Stimulated activated CD8-positive, alpha-beta memory T cell treated with anti-CD3 and anti-CD28 coated beads, Interleukin-7, amount 100 ng/mL, for 24 hours (primary cell): ENCODE results near the gene AVPR2.

Experiments used
- DNase-seq: peaks from one replicate; pipeline ENCODE4 v3.0.0-alpha.2; 2020; ENCODE audit warnings: low read depth

AVPR2 gene

DNA sequence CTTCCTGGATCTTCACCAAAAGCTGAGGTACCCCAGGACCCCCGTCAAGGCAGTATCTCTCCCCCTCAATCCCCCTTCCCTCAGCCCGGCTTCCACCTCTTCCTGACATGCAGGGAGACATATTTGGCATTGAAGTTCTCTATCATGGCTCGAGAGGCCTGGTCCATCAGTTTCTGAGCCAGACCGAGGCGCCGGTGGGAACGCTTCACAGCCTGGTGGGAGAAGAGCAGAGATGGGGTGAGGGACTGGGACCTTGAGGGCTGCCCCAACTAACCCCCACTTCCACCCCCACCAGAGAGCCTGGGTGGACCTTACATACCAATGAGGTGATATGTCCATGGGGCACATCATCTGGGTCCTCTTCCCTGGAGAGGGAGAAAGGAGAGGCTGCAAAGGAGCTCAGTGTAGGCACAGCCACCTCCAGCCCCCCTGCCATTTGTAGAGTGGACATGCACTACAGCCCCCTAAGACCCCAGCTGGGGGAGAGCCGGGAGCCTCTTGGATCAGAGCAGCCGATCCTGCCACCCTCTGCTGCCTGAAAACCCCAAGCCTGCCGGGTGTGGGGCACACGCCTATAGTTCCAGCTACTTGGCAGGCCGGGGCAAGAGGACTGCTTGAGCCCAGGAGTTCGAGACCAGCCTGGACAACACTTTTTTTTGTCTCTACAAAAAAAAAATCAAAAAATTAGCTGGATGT lies 27.9 kb downstream of the AVPR2 start:
- no peak for DNase-seq

- DNase-seq = no peak
These were observed 29.3 kb downstream of the AVPR2 start for GRCh38 chrX:153933748-153934147.

DNA sequence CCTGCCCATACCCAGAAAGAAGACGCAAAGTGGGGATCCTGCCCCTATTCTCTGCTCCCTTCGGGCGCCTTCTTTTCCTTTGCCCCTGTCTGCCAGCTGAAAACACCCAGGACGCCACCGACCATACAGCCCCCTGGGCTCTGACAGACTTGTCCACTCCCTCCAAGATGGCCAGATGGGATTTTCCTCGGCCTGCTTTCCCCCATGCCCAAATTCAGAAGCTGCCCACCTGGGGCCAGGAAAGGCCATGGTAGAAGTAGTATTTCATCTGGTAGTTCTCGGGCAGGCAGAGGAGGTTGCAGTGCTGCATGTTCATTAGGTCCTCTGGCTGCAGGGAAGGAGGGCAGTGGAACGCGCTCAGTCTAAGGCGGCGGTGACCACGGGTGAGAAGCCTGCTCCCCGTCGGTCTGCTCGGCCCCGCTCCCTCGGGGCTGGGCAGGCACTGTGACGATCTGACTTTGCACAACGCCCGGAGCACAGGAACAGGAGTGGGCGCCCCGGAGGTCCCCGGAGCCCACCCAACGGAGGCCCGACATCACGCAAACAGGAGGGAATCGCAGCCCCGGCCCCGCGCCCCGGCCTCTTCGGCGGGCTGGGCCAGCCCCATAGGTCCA lies 29.8 kb downstream of the AVPR2 start:
- no peak for DNase-seq

- DNase-seq = no peak
These were observed 30.4 kb downstream of the AVPR2 start, which contains the start of gene NAA10 for GRCh38 chrX:153934762-153935325. Gene NAA10, minus strand, starts transcription at chrX:153935037. Its CDS starts 133 bp downstream, at chrX:153934904.

- no peak for DNase-seq
These were observed 30.9 kb downstream of the AVPR2 start for GRCh38 chrX:153935326-153935851.

GRCh38 chrX:153937056-153937455 lies 32.6 kb downstream of the AVPR2 start:
- DNase-seq = no peak

DNA sequence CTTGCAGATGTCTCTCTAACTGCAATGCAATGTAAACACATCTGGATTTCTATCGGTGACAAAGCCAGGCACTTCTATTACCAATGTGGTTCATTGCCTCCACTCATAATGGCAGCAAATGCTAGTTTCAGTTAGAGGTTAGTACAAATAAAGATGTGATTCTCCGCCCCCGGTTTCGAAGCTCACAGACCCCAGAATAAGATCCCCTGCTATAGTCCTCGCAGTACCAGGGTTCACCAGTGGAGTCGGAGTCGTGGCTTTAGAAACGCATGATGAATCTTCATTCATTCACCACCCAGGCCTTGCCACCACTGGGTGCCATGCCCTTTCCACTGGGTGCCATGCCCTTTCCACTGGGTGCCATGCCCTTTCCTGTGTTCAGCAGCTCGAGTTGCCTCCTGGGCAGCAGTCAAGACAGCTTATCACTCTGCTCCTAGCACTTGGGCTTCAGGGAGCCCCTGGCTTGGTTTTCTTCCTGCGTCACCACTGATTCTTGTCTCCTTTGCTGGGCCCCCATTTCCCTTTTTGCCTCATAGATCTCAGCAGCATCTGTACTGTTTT lies 33.8 kb downstream of the AVPR2 start:
- no peak for DNase-seq

DNA sequence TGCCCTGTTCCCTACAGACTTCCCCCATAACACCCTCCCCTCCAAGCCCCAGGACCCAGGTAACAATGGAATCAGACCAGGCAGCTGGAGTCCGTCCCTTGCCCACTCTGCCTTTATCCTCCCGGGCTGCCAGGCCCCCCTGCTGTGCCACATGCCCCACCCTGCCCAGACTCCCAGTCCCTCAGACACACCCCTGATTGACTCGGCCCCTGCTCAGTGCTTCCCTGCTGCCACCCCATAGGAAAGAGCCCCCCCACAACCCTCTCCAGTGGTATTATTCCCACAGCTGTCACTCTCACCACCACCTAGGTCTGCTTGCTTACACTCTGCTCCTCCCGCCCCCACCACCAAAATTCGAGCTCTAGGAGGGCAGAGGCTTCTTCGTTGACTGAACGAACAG lies 35.1 kb downstream of the AVPR2 start:
- no peak for DNase-seq

- DNase-seq = no peak
These were observed 37.1 kb downstream of the AVPR2 start for GRCh38 chrX:153941336-153942252.

DNA sequence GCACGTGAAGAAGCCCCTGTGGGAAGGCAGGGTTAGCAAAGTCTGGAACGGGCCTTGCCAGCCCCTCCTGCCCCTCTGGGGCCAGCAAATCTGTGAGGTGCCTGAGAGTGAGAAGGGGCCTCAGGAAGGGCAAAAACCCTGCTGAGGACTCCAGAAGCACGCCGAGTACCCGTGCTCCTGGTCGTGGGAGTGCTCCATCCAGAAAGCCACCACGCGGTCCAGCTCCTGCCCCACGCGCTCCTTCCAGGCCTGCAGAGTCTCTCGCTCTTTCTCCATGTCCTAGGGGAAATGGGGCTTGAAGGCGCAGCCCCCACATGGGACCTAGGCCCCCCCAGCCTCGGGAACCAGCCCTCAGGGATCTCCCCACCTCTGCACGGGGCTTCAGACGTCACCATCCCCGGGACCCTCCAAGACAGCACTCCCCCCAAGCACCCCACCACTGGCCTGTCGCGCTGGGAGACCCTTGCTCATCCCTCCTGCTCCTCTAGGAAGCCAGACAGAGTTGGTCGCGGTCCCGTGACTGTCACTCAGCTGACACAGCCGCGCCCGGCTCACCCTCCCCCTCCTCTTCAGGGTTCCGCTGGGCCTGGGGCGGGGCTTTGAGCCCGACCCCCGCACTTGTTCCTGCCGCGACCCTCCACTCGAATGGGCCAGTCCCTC lies 39.8 kb downstream of the AVPR2 start, which contains the start of gene RENBP:
Gene RENBP, minus strand, starts transcription at position 504 of the 660 bp plus-strand sequence. Its CDS starts 33 bp downstream, at position 471.
- DNase-seq = no peak

GRCh38 chrX:153944800-153945150 lies 40.3 kb downstream of the AVPR2 start:
- DNase-seq = no peak

GRCh38 chrX:153945956-153946943 lies 41.8 kb downstream of the AVPR2 start:
- DNase-seq = no peak

DNA sequence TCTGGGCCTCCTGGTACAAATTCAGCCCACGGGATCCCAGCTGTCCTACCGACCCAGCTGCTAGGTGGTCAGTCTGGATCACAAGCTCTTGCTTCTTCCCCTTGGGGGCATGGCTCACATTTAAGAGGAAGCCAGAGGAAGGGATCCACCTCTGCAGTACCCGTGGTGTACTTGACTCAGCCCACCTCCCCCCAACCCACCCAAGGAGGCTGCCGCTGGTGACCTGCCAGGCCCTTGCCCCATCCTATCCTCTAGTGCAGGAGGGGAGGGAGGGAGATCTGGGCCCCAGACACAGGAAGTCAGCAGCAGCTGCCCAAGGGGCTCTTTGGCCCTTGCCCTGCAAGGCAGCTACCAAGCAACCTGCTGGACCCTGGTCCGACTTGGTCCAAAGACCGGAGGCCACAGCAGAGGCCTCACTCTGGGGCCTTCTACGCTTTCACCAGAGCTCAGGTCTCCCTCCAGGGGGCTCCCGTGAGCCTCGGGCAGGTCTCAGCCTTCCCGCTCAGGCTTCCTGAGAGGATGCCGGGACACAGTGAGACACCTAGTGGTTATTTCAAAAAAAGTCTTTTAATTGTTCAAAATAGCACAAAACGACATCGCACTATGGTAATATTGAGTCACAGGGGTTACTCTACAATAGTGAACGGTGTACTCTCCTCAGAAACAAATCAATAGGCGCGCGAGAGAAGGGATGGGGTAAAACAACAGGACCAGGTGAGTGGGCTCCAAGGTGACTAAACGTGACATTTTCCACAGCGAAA lies 42.7 kb downstream of the AVPR2 start:
- DNase-seq = peak; percentile 52

GRCh38 chrX:153948002-153948466 lies 43.6 kb downstream of the AVPR2 start:
- no peak for DNase-seq

DNA sequence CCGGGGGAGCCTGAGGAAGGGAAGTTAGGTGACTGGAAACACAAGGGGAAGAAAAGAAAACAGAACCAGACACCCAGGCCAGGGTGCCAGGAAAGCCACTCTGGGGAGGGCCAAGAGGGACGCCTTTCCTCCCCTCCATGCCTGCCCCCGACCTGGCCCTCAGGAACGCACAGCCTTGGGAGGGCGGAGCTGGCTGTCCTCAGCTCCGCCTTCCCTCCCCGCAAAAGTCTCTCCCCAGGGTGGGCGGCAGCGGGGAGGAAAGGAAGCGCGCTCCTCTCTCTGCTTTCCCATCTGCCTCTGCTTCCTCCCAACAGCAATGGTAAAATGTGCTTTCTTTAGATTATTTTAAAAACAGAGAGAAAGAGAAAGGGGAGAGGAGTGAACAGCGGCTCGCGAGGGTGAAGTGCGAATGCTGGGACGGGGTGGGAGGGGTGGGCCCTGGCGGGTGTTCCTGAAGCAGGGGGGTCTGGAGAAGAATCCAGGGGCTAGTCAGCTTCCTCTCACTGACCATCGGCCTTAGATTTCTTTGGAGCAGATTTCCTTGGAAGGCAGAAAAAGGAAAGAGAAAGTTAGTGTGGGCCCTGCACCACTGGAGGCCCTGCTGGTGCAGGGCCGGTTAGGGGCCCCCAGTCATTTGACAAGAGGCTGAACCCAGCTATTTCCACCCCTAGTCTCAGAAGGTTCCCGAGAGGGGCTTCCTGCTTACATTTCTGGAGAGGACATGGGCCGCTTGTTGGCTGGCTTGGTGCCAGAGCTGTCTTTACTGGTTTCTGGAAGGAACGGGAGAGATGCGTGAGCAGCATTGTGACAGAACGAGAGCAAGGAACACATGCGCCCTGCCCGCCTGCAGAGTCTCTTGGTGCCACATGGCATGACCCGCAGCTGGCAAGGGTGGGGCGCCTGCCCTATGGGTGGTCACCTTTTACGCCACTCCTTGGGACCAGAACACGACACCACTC lies 44.7 kb downstream of the AVPR2 start:
- no peak for DNase-seq

- DNase-seq = no peak
These were observed 45.7 kb downstream of the AVPR2 start for GRCh38 chrX:153950127-153950526.

DNA sequence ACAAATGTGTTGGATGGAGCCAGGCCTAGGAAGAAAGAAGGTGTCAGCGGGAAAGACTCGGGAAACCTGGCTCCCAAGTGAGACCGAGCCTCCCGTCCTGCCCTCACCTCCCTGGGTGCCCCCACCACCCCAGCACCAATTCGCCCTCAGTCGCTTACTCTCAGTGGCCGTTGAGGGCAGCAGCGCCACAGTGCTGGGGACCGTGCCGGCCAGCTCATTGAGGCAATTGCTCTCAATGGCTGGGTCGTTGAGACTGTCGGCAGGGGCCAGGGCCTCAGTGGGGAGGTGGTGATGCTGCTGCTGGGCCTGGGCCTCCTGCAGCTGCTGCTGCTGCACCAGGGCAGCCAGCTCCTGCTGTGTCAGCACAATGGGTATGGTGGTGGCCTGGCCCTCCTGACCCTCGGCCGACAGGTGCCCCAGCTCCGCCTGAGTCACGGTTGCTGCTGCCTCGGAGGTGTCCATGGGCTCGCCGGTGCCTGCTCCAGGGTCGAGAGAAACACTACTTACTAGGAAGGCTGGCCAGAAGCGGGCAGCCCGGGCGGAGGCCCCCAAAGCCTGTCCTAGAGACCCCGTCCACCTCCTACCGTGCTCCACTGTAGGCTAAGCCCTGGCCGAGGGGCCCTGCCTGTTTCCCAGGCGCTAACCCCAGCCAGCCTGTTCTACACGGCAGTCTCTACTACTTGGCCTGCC lies 47.4 kb downstream of the AVPR2 start:
- no peak for DNase-seq
